IMR-90 (cell line): ENCODE measurements around the gene SLC23A2. TPM values are rescaled to one million over a fixed set of nuclear protein-coding genes. Genes with fewer than 3 reads are reported as not detected.

Experiments
- ATAC-seq: fragments of 200-7000 bp; cut with Tn5 transposase; 2 replicates; pipeline ENCODE4 v1.9.1; 2020; ENCODE audit warnings: low read depth, mild to moderate bottlenecking, moderate library complexity
- BruUV-seq: library from RNA; stranded (reverse); fragments of 400-500 nt; replicated peaks from 2 replicates; lab custom pipeline; 2021; lab: Mats Ljungman, UMichigan
- CTCF ChIA-PET: fragments of 300-600 bp; formaldehyde crosslinking; extraction: SDS; loops from one replicate; lab custom pipeline; 2021; ENCODE audit warnings: antibody characterized with exemption; lab: Yijun Ruan, JAX
- POLR2A ChIA-PET: fragments of 300-600 bp; sonication (Branson Sonifier 250); formaldehyde crosslinking; loops from one replicate; lab custom pipeline; 2022; ENCODE audit warnings: antibody characterized with exemption; ENCODE audit not compliant: unreplicated experiment; lab: Charles Lee
- DNase-seq: peaks from one replicate; pipeline ENCODE4 v3.0.0; 2013
- H2AFZ ChIP-seq: replicated peaks from 2 replicates; pipeline ENCODE3; 2013; ENCODE audit warnings: low read length, mild to moderate bottlenecking; ENCODE audit not compliant: poor library complexity
- H2AK5ac ChIP-seq: 2 replicates; pipeline ENCODE4 v1.6.1; 2013; ENCODE audit warnings: low read depth, low read length, inconsistent platforms
- H2AK9ac ChIP-seq: replicated peaks from 2 replicates; pipeline ENCODE3; 2013; ENCODE audit warnings: mild to moderate bottlenecking, low read depth, low read length, moderate library complexity; ENCODE audit not compliant: poor library complexity
- H2BK120ac ChIP-seq: 2 replicates; pipeline ENCODE4 v1.6.1; 2013; ENCODE audit warnings: low read depth, low read length, inconsistent platforms
- H2BK15ac ChIP-seq: 3 replicates; pipeline ENCODE4 v1.6.1; 2013; ENCODE audit warnings: low read depth, low read length, inconsistent platforms
- H2BK20ac ChIP-seq: 2 replicates; pipeline ENCODE4 v1.6.1; 2013; ENCODE audit warnings: low read depth, mild to moderate bottlenecking, inconsistent platforms, low read length, moderate library complexity
- H2BK5ac ChIP-seq: 2 replicates; pipeline ENCODE4 v1.6.1; 2013; ENCODE audit warnings: mild to moderate bottlenecking, low read depth, low read length, inconsistent platforms; ENCODE audit not compliant: poor library complexity, severe bottlenecking
- H3K14ac ChIP-seq: replicated peaks from 2 replicates; pipeline ENCODE4 v1.6.1; 2013; ENCODE audit warnings: low read depth, low read length, inconsistent platforms
- H3K18ac ChIP-seq: 2 replicates; pipeline ENCODE4 v1.6.1; 2013; ENCODE audit warnings: low read depth, low read length, control low read depth
- H3K23ac ChIP-seq: 2 replicates; pipeline ENCODE4 v1.6.1; 2013; ENCODE audit warnings: low read depth, low read length, inconsistent platforms
- H3K27ac ChIP-seq: 2 replicates; pipeline ENCODE4 v1.5.1; 2013; ENCODE audit warnings: mild to moderate bottlenecking, control low read depth, low read length; ENCODE audit not compliant: insufficient read depth
- H3K27me3 ChIP-seq: 2 replicates; pipeline ENCODE4 v1.6.1; 2013; ENCODE audit warnings: low read length; ENCODE audit not compliant: control insufficient read depth, insufficient read depth
- H3K36me3 ChIP-seq: 2 replicates; pipeline ENCODE4 v1.6.1; 2013; ENCODE audit warnings: low read length, mixed read lengths; ENCODE audit not compliant: control insufficient read depth, insufficient read depth
- H3K4ac ChIP-seq: 2 replicates; pipeline ENCODE4 v1.6.1; 2013; ENCODE audit warnings: low read depth, low read length, inconsistent platforms
- H3K4me1 ChIP-seq: 2 replicates; pipeline ENCODE4 v1.6.1; 2013; ENCODE audit warnings: low read length, mixed read lengths; ENCODE audit not compliant: control insufficient read depth, insufficient read depth
- H3K4me2 ChIP-seq: 2 replicates; pipeline ENCODE4 v1.6.1; 2013; ENCODE audit warnings: low read depth, mild to moderate bottlenecking, control low read depth, low read length, moderate library complexity
- H3K4me3 ChIP-seq: 2 replicates; pipeline ENCODE4 v1.5.1; 2013; ENCODE audit warnings: low read depth, mild to moderate bottlenecking, control low read depth, low read length, moderate library complexity; ENCODE audit not compliant: insufficient read depth
- H3K56ac ChIP-seq: 2 replicates; pipeline ENCODE4 v1.6.1; 2013; ENCODE audit warnings: low read length, inconsistent platforms; ENCODE audit not compliant: insufficient read depth; ENCODE audit errors: extremely low read depth
- H3K79me1 ChIP-seq, 2 experiments: 2 replicates each; pipeline ENCODE4 v1.6.1; 2013; ENCODE audit warnings: low read length in 2 of 2, inconsistent platforms in 1 of 2, low read depth in 1 of 2
- H3K9ac ChIP-seq: 2 replicates; pipeline ENCODE4 v1.6.1; 2013; ENCODE audit warnings: low read depth, low read length, control low read depth
- H3K9me1 ChIP-seq: 2 replicates; pipeline ENCODE4 v1.6.1; 2013; ENCODE audit warnings: low read length, inconsistent platforms; ENCODE audit not compliant: insufficient read depth
- H3K9me3 ChIP-seq: 2 replicates; pipeline ENCODE4 v1.6.1; 2013; ENCODE audit warnings: low read length; ENCODE audit not compliant: control insufficient read depth, insufficient read depth
- H4K20me1 ChIP-seq: 2 replicates; pipeline ENCODE4 v1.6.1; 2013; ENCODE audit warnings: low read length, inconsistent platforms; ENCODE audit not compliant: insufficient read depth
- H4K5ac ChIP-seq: 2 replicates; pipeline ENCODE4 v1.6.1; 2013; ENCODE audit warnings: mild to moderate bottlenecking, low read depth, low read length, control low read depth
- H4K8ac ChIP-seq, 2 experiments: 2 replicates each; pipeline ENCODE4 v1.6.1; 2013; ENCODE audit warnings: low read depth in 2 of 2, low read length in 2 of 2, control low read depth in 1 of 2, inconsistent platforms in 1 of 2
- H4K91ac ChIP-seq: 2 replicates; pipeline ENCODE4 v1.6.1; 2013; ENCODE audit warnings: low read depth, low read length, inconsistent platforms; ENCODE audit not compliant: insufficient read depth
- BHLHE40 ChIP-seq: fragments of 150-350 bp; IDR thresholded peaks from 2 replicates; pipeline ENCODE4 v1.6.1; 2016; ENCODE audit warnings: mild to moderate bottlenecking, low read depth, low read length
- CHD1 ChIP-seq: IDR thresholded peaks from 2 replicates; pipeline ENCODE4 v1.6.1; 2012; ENCODE audit warnings: low read depth, low read length, improper control_type of control experiment
- CTCF ChIP-seq: conservative IDR thresholded peaks from 2 replicates; pipeline ENCODE4 v1.5.1; 2012; ENCODE audit warnings: mild to moderate bottlenecking, low read depth, low read length, improper control_type of control experiment
- ELK1 ChIP-seq: fragments of 150-350 bp; IDR thresholded peaks from 2 replicates; pipeline ENCODE4 v1.6.1; 2016; ENCODE audit warnings: low read depth, mild to moderate bottlenecking, low read length, moderate library complexity, borderline replicate concordance
- MAFK ChIP-seq: IDR thresholded peaks from 2 replicates; pipeline ENCODE4 v1.6.1; 2012; ENCODE audit warnings: low read depth, low read length, improper control_type of control experiment
- MXI1 ChIP-seq: IDR thresholded peaks from 2 replicates; pipeline ENCODE4 v1.6.1; 2012; ENCODE audit warnings: low read depth, mild to moderate bottlenecking, low read length, moderate library complexity, borderline replicate concordance
- POLR2A ChIP-seq: IDR thresholded peaks from 2 replicates; pipeline ENCODE4 v1.6.1; 2012; ENCODE audit warnings: mild to moderate bottlenecking, low read depth, low read length
- RAD21 ChIP-seq: IDR thresholded peaks from 2 replicates; pipeline ENCODE4 v1.6.1; 2012; ENCODE audit warnings: low read length, improper control_type of control experiment
- RCOR1 ChIP-seq: IDR thresholded peaks from 2 replicates; pipeline ENCODE4 v1.6.1; 2012; ENCODE audit warnings: mild to moderate bottlenecking, low read length, improper control_type of control experiment; ENCODE audit not compliant: insufficient replicate concordance
- SMC3 ChIP-seq: fragments of 150-350 bp; IDR thresholded peaks from 2 replicates; pipeline ENCODE4 v1.6.1; 2016; ENCODE audit warnings: low read depth, mild to moderate bottlenecking, antibody characterized with exemption, low read length, moderate library complexity
- USF2 ChIP-seq: fragments of 150-350 bp; IDR thresholded peaks from 2 replicates; pipeline ENCODE4 v1.6.1; 2017; ENCODE audit warnings: mild to moderate bottlenecking, antibody characterized with exemption, low read length, low read depth
- WGBS, 2 experiments: methylation state at CpG; one replicate each; pipeline versions ENCODE4 v1.1.5 to v1.1.7; 2013; ENCODE audit warnings: missing lambda C conversion rate in 2 of 2; ENCODE audit not compliant: insufficient read length in 1 of 2; ENCODE audit errors: extremely low coverage in 2 of 2; 5-methylcytosine and 5-hydroxymethylcytosine counted together
- dilution Hi-C: fragments of 300-500 bp; cut with HindIII; formaldehyde crosslinking; loops from one replicate; pipeline ENCODE4 v1.14.3; 2018; ENCODE audit warnings: low sequenced_read_pairs; ENCODE audit not compliant: unreplicated experiment
- in situ Hi-C: fragments of 300-500 bp; cut with MboI; formaldehyde crosslinking; loops from 3 replicates; pipeline ENCODE4 v1.14.3; 2019; ENCODE audit warnings: low sequenced_read_pairs, inconsistent platforms, mixed read lengths
- intact Hi-C: fragments of 100-400 bp; cut with micrococcal nuclease; formaldehyde crosslinking; loops from 2 replicates; pipeline ENCODE4 v1.10.0; 2022
- polyA plus RNA-seq, 3 experiments: library from polyadenylated mRNA; depleted of rRNA; stranded (reverse); fragments of >200 nt; gene quantifications; 2 replicates each; pipeline ENCODE4 v1.2.3, GENCODE V29; 2012; ENCODE audit warnings: low replicate concordance in 1 of 3
- total RNA-seq: library from RNA; depleted of rRNA; stranded (reverse); fragments of >200 nt; gene quantifications from 2 replicates; pipeline ENCODE4 v1.2.3, GENCODE V29; 2012

SLC23A2 gene
- total and polyA plus RNA-seq, 2 of the 4 experiments (the other 2 are of a cell fraction): 10.2 to 14.4 TPM

DNA sequence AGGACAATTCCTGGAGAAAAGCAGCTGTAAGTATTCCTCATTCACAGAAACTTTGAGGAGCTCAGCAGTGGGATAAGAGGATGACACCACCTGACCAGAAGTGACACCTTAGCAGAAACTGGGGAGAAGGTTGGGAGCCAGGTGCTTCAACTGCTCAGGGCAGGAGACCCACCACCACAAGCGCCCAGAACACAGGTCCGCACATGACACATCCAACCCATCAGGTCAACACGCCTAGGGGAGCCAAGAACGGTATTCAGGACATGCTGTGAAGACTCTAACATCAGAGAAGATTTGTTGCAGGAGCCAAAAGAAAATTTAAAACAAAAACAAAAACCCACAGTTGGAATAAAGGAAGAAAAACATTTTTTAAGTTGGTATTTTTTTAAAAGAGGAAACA lies 50.5 kb downstream of the SLC23A2 start:
- peaks cover 22% of the 10 kb centered on the region for H3K4me1 ChIP-seq
- no peak overlapping the region for H3K4me2 ChIP-seq
- H2AFZ ChIP-seq: no peak overlapping the region
- H3K36me3 ChIP-seq: 0 out of 2 replicates have a peak, but pooled peaks cover 1% of the 10 kb centered on the region
- H3K23ac ChIP-seq: peak overlapping the region; percentile 71; the same call in 1 of the 2 replicates
- peak overlapping the region; percentile 83 for H3K18ac ChIP-seq
- peak overlapping the region; percentile 84 for H2BK120ac ChIP-seq
- H3K9ac ChIP-seq: peak overlapping the region; percentile 66
- peak overlapping the region; percentile 82 for H4K91ac ChIP-seq
- H3K79me1 ChIP-seq: peaks cover 16 to 44% of the 10 kb centered on the region in 2 experiments; a peak in 3 of 4 replicates
- peak overlapping the region; percentile 96 for H3K4ac ChIP-seq
- dilution Hi-C loops (no loop called here), in situ Hi-C loops (loop anchor here (25.0 kb wide), 1 partner anchor 339 kb away; no protein-coding TSS in a partner anchor), intact Hi-C loops (loop anchor here (5.0 kb wide), 1 partner anchor 344 kb away; no protein-coding TSS in a partner anchor)
- peaks cover 3% of the 10 kb centered on the region; the same call in 1 of the 2 replicates for H4K20me1 ChIP-seq
- BruUV-seq: no TSS peak
- H3K14ac ChIP-seq: peak overlapping the region; percentile 65
- peak overlapping the region; percentile 94 for H3K27ac ChIP-seq
- H3K56ac ChIP-seq: no peak overlapping the region; the same call in 1 of the 2 replicates
- H4K5ac ChIP-seq: peak overlapping the region; percentile 81
- no peak for ATAC-seq
- peak overlapping the region; percentile 89 for H2BK20ac ChIP-seq
- TF ChIP-seq POLR2A (no peak), BHLHE40 (no peak), MXI1 (no peak), RAD21 (no peak), CHD1 (no peak), MAFK (no peak), ELK1 (no peak), RCOR1 (no peak), CTCF (no peak), USF2 (no peak), SMC3 (no peak)
- H2AK9ac ChIP-seq: peak overlapping the region; percentile 83
- peak overlapping the region; percentile 92 for H2AK5ac ChIP-seq
- H4K8ac ChIP-seq: peak overlapping the region; percentile 7 to 91; a peak in 3 of 4 replicates
- no peak for DNase-seq
- WGBS, 2 experiments: no CpG with 5 or more reads among the region's 4 CpGs
- no peaks in the 10 kb centered on the region for H3K9me3 ChIP-seq
- peak overlapping the region; percentile 87 for H2BK5ac ChIP-seq
- CTCF ChIA-PET: interaction anchor here (0.8 to 1.1 kb wide), 2 partner anchors 46 to 130 kb away, joined by 3 read pairs; no protein-coding TSS in a partner anchor
- H2BK15ac ChIP-seq: peak overlapping the region; percentile 40
- H3K4me3 ChIP-seq: no peak overlapping the region
- POLR2A ChIA-PET: no interaction called here
- peaks cover 14% of the 10 kb centered on the region; the same call in 1 of the 2 replicates for H3K9me1 ChIP-seq
- no peaks in the 10 kb centered on the region for H3K27me3 ChIP-seq
